Stimulated activated naive CD8-positive, alpha-beta T cell treated with anti-CD3 and anti-CD28 coated beads, Interleukin-15, Interleukin-2, amounts not matched to agents 100 U/mL and 50 U/mL, for 24 hours (primary cell): ENCODE data around the gene SLC66A2.

Experiments
- ATAC-seq: fragments of 150-1000 bp; cut with Tn5 transposase; one replicate; pipeline ENCODE4 v1.10.0; 2021
- DNase-seq: peaks from one replicate; pipeline ENCODE4 v3.0.0; 2021

The SLC66A2 gene

GRCh38 chr18:79937103-79937860 lies 14.2 kb downstream of the SLC66A2 start:
- DNase-seq (no peak), ATAC-seq (no peak)

- ATAC-seq (no peak), DNase-seq (no peak)
Measured at GRCh38 chr18:79936641-79937040, 14.8 kb downstream of the SLC66A2 start.

GRCh38 chr18:79935925-79936324 lies 15.5 kb downstream of the SLC66A2 start:
- no peak for DNase-seq
- no peak for ATAC-seq

- DNase-seq, result no peak
- ATAC-seq, result no peak
Measured at GRCh38 chr18:79935499-79935898, 16.0 kb downstream of the SLC66A2 start.

GRCh38 chr18:79935098-79935480 lies 16.4 kb downstream of the SLC66A2 start:
- ATAC-seq (no peak), DNase-seq (no peak)

GRCh38 chr18:79934311-79935097 lies 16.9 kb downstream of the SLC66A2 start:
- DNase-seq (no peak), ATAC-seq (no peak)

GRCh38 chr18:79933765-79934164 lies 17.7 kb downstream of the SLC66A2 start:
- DNase-seq (no peak), ATAC-seq (no peak)

GRCh38 chr18:79932907-79933306 lies 18.5 kb downstream of the SLC66A2 start:
- ATAC-seq, result no peak
- DNase-seq, result no peak

GRCh38 chr18:79931475-79931874 lies 20.0 kb downstream of the SLC66A2 start:
- no peak for DNase-seq
- ATAC-seq, result no peak

- no peak for ATAC-seq
Measured at GRCh38 chr18:79930020-79930642, 21.3 kb downstream of the SLC66A2 start.

GRCh38 chr18:79928563-79928960 lies 22.9 kb downstream of the SLC66A2 start:
- DNase-seq, result no peak
- ATAC-seq, result no peak

More at GRCh38 chr18:79930020-79930642, 21.3 kb downstream of the SLC66A2 start:
- DNase-seq, result no peak

GRCh38 chr18:79927607-79928562 lies 23.6 kb downstream of the SLC66A2 start:
- DNase-seq (no peak), ATAC-seq (no peak)

GRCh38 chr18:79926715-79927606 lies 24.5 kb downstream of the SLC66A2 start:
- ATAC-seq (no peak), DNase-seq (no peak)

- DNase-seq (no peak), ATAC-seq (no peak)
Measured at GRCh38 chr18:79926306-79926705, 25.1 kb downstream of the SLC66A2 start.

GRCh38 chr18:79924814-79925731 lies 26.4 kb downstream of the SLC66A2 start:
- DNase-seq (no peak), ATAC-seq (no peak)

- ATAC-seq (no peak), DNase-seq (no peak)
Measured at GRCh38 chr18:79923896-79924585, 27.4 kb downstream of the SLC66A2 start.

GRCh38 chr18:79922971-79923411 lies 28.5 kb downstream of the SLC66A2 start:
- DNase-seq (no peak), ATAC-seq (no peak)

GRCh38 chr18:79921984-79922965 lies 29.2 kb downstream of the SLC66A2 start:
- DNase-seq (no peak), ATAC-seq (no peak)
